Activated CD4-positive, alpha-beta T cell treated with anti-CD3 and anti-CD28 coated beads, Interleukin-2, amount 10 ng/mL, durations not matched to agents 7 days and 5 days (primary cell): Measurements from ENCODE around the gene ABCF3. TPM values are rescaled to one million over a fixed set of nuclear protein-coding genes. Genes with fewer than 3 reads are reported as not detected.
A peak's percentile ranks its signal among the peaks of the same experiment; 100 is the strongest.

ENCODE experiments used
- CTCF ChIA-PET: fragments of 350-600 bp; sonication (Branson Sonifier 250); formaldehyde crosslinking; loops from one replicate; lab custom pipeline; 2021; ENCODE audit warnings: antibody characterized with exemption; lab: Charles Lee
- POLR2A ChIA-PET: fragments of 350-600 bp; sonication (Branson Sonifier 250); formaldehyde crosslinking; loops from one replicate; lab custom pipeline; 2021; ENCODE audit warnings: antibody characterized with exemption; lab: Charles Lee
- DNase-seq: peaks from one replicate; pipeline ENCODE4 v3.0.0-alpha.2; 2020
- H3K27ac Mint-ChIP-seq: one replicate; pipeline ENCODE4 v1.8.0; 2021; ENCODE audit warnings: mild to moderate bottlenecking, moderate library complexity, mixed read lengths
- H3K27me3 Mint-ChIP-seq: one replicate; pipeline ENCODE4 v1.8.0; 2021; ENCODE audit warnings: mixed read lengths
- H3K36me3 Mint-ChIP-seq: one replicate; pipeline ENCODE4 v1.8.0; 2021; ENCODE audit warnings: low read depth, mixed read lengths
- H3K4me1 Mint-ChIP-seq: one replicate; pipeline ENCODE4 v1.8.0; 2021; ENCODE audit warnings: mixed read lengths
- H3K4me3 Mint-ChIP-seq: one replicate; pipeline ENCODE4 v1.8.0; 2021; ENCODE audit warnings: mild to moderate bottlenecking, moderate library complexity, mixed read lengths
- H3K9me3 Mint-ChIP-seq: one replicate; pipeline ENCODE4 v1.8.0; 2021; ENCODE audit warnings: mixed read lengths
- total RNA-seq, 2 experiments: library from RNA; stranded (reverse); gene quantifications; one replicate each; pipeline ENCODE4 v1.2.3, GENCODE V29; 2021

ABCF3 gene
- total RNA-seq, 2 experiments from 2014 or later: 62.2 to 64.4 TPM

GRCh38 chr3:184229394-184230080 lies 43.5 kb downstream of the ABCF3 start, which contains the start of gene VWA5B2:
Gene VWA5B2 (plus strand): TSS chr3:184229585. CDS start chr3:184230529, 944 bp downstream.
- POLR2A ChIA-PET: no interaction called here
- H3K4me1 Mint-ChIP-seq: peaks cover 10% of the 10 kb centered on the region
- H3K9me3 Mint-ChIP-seq: no peaks in the 10 kb centered on the region
- H3K27ac Mint-ChIP-seq: no peak within 1 kb of the TSS
- H3K27me3 Mint-ChIP-seq: peaks cover 53% of the 10 kb centered on the region
- peak; percentile 55 for DNase-seq
- peak within 1 kb of the TSS; percentile 50 for H3K4me3 Mint-ChIP-seq
- CTCF ChIA-PET: interaction anchor here (1.0 to 1.4 kb wide), 3 partner anchors 14 to 21 kb away, joined by 3 to 5 read pairs (median 4); no protein-coding TSS in a partner anchor
- H3K36me3 Mint-ChIP-seq: no peaks in the 10 kb centered on the region

GRCh38 chr3:184230081-184230602 lies 44.1 kb downstream of the ABCF3 start:
- no peaks in the 10 kb centered on the region for H3K9me3 Mint-ChIP-seq
- peaks cover 10% of the 10 kb centered on the region for H3K4me1 Mint-ChIP-seq
- H3K36me3 Mint-ChIP-seq: no peaks in the 10 kb centered on the region
- CTCF ChIA-PET: interaction anchor here (1.0 to 1.4 kb wide), 3 partner anchors 14 to 20 kb away, joined by 3 to 5 read pairs (median 4); no protein-coding TSS in a partner anchor
- H3K27me3 Mint-ChIP-seq: peaks cover 52% of the 10 kb centered on the region
- no peak overlapping the region for H3K27ac Mint-ChIP-seq
- H3K4me3 Mint-ChIP-seq: no peak overlapping the region
- POLR2A ChIA-PET: no interaction called here
- no peak for DNase-seq

- H3K4me1 Mint-ChIP-seq: peaks cover 10% of the 10 kb centered on the region
- CTCF ChIA-PET: interaction anchor here (1.1 to 1.4 kb wide), 2 partner anchors 16 to 19 kb away, joined by 3 read pairs; no protein-coding TSS in a partner anchor
- DNase-seq: no peak
- no peaks in the 10 kb centered on the region for H3K9me3 Mint-ChIP-seq
- H3K27me3 Mint-ChIP-seq: peaks cover 47% of the 10 kb centered on the region
- no peaks in the 10 kb centered on the region for H3K36me3 Mint-ChIP-seq
- H3K27ac Mint-ChIP-seq: no peak overlapping the region
- POLR2A ChIA-PET: no interaction called here
- H3K4me3 Mint-ChIP-seq: peak overlapping the region; percentile 8
Measured at GRCh38 chr3:184230603-184231528, 44.9 kb downstream of the ABCF3 start.

GRCh38 chr3:184231671-184232070 lies 45.7 kb downstream of the ABCF3 start:
- no peaks in the 10 kb centered on the region for H3K9me3 Mint-ChIP-seq
- CTCF ChIA-PET: interaction anchor here (1.1 kb wide), 1 partner anchor 17 kb away, joined by 3 read pairs; no protein-coding TSS in a partner anchor
- H3K4me3 Mint-ChIP-seq: peak overlapping the region; percentile 8
- H3K4me1 Mint-ChIP-seq: peaks cover 10% of the 10 kb centered on the region
- H3K27me3 Mint-ChIP-seq: peaks cover 42% of the 10 kb centered on the region
- POLR2A ChIA-PET: no interaction called here
- no peak overlapping the region for H3K27ac Mint-ChIP-seq
- no peak for DNase-seq
- no peaks in the 10 kb centered on the region for H3K36me3 Mint-ChIP-seq

- Mint-ChIP-seq H3K27me3 (peaks cover 32% of the 10 kb centered on the region), H3K4me3 (no peak overlapping the region), H3K27ac (no peak overlapping the region), H3K9me3 (no peaks in the 10 kb centered on the region), H3K36me3 (no peaks in the 10 kb centered on the region), H3K4me1 (peaks cover 10% of the 10 kb centered on the region)
- DNase-seq: no peak
- POLR2A ChIA-PET: no interaction called here
- CTCF ChIA-PET: interaction anchor here (1.0 kb wide), 1 partner anchor 84 kb away, joined by 4 read pairs; no protein-coding TSS in a partner anchor
Measured at GRCh38 chr3:184233127-184233843, 47.3 kb downstream of the ABCF3 start.

GRCh38 chr3:184234224-184234623 lies 48.2 kb downstream of the ABCF3 start:
- CTCF ChIA-PET: no interaction called here
- Mint-ChIP-seq H3K4me1 (peaks cover 6% of the 10 kb centered on the region), H3K27me3 (peaks cover 22% of the 10 kb centered on the region), H3K4me3 (no peak overlapping the region), H3K9me3 (no peaks in the 10 kb centered on the region), H3K36me3 (no peaks in the 10 kb centered on the region), H3K27ac (no peak overlapping the region)
- POLR2A ChIA-PET: no interaction called here
- DNase-seq: no peak

- Mint-ChIP-seq H3K27me3 (peaks cover 20% of the 10 kb centered on the region), H3K27ac (no peak overlapping the region), H3K4me1 (peaks cover 6% of the 10 kb centered on the region), H3K9me3 (no peaks in the 10 kb centered on the region), H3K4me3 (no peak overlapping the region), H3K36me3 (no peaks in the 10 kb centered on the region)
- ChIA-PET POLR2A (no interaction called here), CTCF (no interaction called here)
- DNase-seq: no peak
Measured at GRCh38 chr3:184234671-184235380, 48.8 kb downstream of the ABCF3 start.

- POLR2A ChIA-PET: no interaction called here
- no peak for DNase-seq
- Mint-ChIP-seq H3K27me3 (peaks cover 20% of the 10 kb centered on the region), H3K36me3 (no peaks in the 10 kb centered on the region), H3K9me3 (no peaks in the 10 kb centered on the region), H3K27ac (no peak overlapping the region), H3K4me1 (peaks cover 6% of the 10 kb centered on the region), H3K4me3 (no peak overlapping the region)
- CTCF ChIA-PET: interaction anchor here (3.0 kb wide), 1 partner anchor 8 kb away, joined by 16 read pairs; no protein-coding TSS in a partner anchor
Measured at GRCh38 chr3:184235381-184236032, 49.5 kb downstream of the ABCF3 start.

GRCh38 chr3:184236033-184236410 lies 50.0 kb downstream of the ABCF3 start:
- Mint-ChIP-seq H3K27me3 (peaks cover 18% of the 10 kb centered on the region), H3K4me3 (no peak overlapping the region), H3K36me3 (no peaks in the 10 kb centered on the region), H3K9me3 (no peaks in the 10 kb centered on the region), H3K27ac (no peak overlapping the region), H3K4me1 (peaks cover 4% of the 10 kb centered on the region)
- no peak for DNase-seq
- ChIA-PET CTCF (interaction anchor here (1.4 to 3.0 kb wide), 2 partner anchors 8 to 11 kb away, joined by 3 to 16 read pairs; no protein-coding TSS in a partner anchor), POLR2A (no interaction called here)

GRCh38 chr3:184236636-184237035 lies 50.6 kb downstream of the ABCF3 start:
- H3K27ac Mint-ChIP-seq: no peak overlapping the region
- CTCF ChIA-PET: interaction anchor here (1.4 to 3.0 kb wide), 2 partner anchors 9 to 10 kb away, joined by 3 to 16 read pairs; no protein-coding TSS in a partner anchor
- POLR2A ChIA-PET: no interaction called here
- H3K4me3 Mint-ChIP-seq: no peak overlapping the region
- DNase-seq: no peak
- H3K36me3 Mint-ChIP-seq: no peaks in the 10 kb centered on the region
- H3K4me1 Mint-ChIP-seq: no peaks in the 10 kb centered on the region
- peaks cover 12% of the 10 kb centered on the region for H3K27me3 Mint-ChIP-seq
- H3K9me3 Mint-ChIP-seq: no peaks in the 10 kb centered on the region

- ChIA-PET CTCF (interaction anchor here (0.9 to 3.0 kb wide), 3 partner anchors 9 to 132 kb away, joined by 3 to 16 read pairs (median 3); no protein-coding TSS in a partner anchor), POLR2A (no interaction called here)
- Mint-ChIP-seq H3K27ac (no peak overlapping the region), H3K4me1 (no peaks in the 10 kb centered on the region), H3K27me3 (peaks cover 6% of the 10 kb centered on the region), H3K9me3 (no peaks in the 10 kb centered on the region), H3K4me3 (no peak overlapping the region), H3K36me3 (peaks cover under 1% of the 10 kb centered on the region)
- no peak for DNase-seq
Measured at GRCh38 chr3:184237211-184237610, 51.2 kb downstream of the ABCF3 start.
